HG03064 (cell line): Measurements from ENCODE around the gene MYZAP.
"Not testable (repeated sequence)": the region's sequence is repeated elsewhere in the genome, so short reads cannot be mapped to it uniquely, and the experiment has no call there.

Experiments
- ATAC-seq: cut with Tn5 transposase; IDR thresholded peaks from one replicate; pipeline ENCODE4 v1.9.1; 2021; ENCODE audit warnings: low read depth; ENCODE audit not compliant: unreplicated experiment

The MYZAP gene

DNA sequence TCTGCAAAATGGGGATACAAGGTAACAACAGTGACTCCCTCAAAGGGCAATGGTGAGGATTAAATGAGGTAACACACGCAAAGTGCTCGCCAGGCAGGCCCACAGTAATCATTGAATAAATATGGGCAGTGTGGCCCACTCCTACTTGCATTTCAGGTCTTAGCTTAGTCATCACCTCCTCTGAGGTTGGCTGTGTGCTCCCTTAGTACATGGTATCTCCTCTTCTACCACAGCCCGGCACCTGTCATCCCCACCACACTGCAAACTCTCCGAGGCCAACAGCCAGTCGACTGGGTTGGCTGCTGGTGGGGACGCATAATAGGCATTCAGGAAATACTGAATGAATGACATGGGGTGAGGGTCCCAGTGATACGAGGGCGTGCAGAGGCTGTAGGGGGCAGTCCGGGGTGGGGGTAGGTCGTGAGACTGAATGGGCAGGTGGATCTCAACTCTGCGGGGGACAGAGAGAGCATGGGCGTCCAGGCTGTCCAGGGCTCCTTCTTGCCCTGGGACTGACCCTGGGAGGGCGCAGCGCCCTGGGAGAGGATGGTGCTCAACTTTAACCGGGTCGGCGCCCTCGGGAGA lies 375 bp upstream of the MYZAP start:
- ATAC-seq: no peak

DNA sequence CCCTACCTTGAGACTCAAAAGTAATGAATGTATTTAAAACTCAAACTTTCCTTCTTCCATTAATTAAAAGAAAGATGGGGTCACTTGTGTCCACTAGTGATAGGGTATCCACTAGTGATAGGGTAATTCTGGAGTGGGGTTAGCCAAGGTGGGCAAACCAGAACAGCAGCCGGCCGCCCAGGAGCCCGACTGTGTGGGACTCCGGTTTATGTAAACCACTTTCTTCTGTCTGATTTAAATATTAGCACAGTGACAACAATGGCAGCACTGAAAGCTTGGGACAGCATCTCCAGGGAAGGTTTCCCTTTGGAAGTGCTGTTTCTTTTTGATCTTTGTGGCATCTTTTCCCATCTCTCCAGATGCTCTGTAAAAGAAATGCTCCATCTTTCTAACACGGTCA lies 722 bp downstream of the MYZAP start:
- ATAC-seq: no peak

DNA sequence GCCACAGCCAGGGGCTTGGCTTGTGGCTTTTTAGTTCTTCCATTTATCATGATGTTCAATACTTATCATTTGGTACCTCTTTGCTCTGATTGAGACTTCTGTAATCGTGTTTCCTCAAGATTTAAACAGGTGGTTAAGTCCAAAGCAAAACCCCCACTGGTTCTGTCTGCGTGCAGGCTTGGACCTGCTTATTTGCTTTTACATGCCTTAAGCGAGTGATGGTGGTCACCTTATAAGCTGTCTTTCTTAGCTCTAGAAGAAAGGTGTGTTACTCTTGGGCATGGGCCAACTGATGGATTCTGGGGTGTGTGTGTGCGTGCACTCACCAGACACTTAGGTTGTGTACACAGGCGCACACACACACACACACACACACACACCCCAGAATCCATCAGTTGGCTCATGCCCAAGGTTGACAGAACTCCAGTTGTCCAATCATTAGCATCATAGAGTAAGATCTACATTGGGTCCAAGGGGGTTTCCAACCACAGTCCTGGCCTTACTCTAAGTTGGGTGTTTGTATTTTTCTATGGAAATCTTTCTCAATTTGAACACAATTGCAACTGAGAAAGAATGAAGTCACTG lies 1.2 kb downstream of the MYZAP start:
- ATAC-seq: no peak

DNA sequence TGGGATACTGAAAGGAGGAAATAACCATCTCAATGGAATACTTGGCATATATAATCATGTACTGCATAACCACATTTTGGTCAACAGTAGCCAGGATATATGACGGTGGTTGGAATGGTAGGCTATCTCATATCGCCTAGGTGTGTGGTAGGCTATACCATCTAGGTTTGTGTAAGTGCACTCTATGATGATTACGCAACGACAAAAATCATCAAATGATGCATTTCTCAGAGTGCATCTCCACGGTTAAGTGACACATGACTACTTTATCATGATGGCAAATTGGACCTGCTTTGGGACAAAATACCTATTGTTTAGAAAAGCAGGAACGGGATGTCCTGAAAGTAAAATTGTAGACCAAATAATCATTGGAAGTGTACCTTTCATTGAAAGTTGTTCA lies 2.8 kb downstream of the MYZAP start:
- ATAC-seq: no peak

DNA sequence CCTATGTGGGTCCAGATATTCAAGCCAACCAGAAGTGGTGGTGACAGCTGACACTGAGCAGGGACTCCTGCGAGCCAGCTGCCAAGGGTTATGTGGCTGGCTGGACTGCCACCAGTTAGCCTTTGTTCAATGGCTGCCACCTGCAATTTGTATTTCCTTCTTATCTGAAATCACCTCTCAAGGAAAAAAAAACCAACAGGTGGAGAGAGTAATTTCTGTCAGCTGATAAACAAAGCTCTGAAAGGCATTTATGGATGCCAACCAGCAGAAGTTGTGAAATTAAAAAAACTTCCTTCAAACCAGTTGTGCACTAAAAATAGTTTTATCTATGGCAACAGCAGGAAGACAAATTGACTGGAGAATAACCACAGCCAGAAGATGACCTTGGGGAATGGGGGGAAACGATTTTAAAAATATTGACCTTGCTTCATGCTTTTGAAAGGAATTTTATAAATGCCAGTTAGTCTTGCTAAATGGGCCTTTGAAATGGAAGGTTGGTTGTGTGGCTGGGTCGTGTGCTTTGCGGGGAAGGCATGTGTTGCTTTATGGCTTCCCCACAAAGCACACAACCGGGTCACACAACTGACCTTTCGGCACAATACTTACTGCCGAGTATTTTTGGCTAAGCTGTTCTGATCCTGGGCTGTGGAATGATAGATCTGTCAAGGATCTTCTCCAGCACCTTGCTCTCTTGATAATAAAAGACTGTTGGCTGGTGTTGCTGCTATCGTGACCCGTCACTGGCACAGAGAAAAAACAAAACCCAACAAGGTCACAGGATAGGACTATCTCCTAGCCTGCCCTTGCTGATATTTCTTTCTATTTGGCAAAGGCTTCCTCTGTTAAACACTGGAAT lies 3.5 kb downstream of the MYZAP start:
- no peak for ATAC-seq

DNA sequence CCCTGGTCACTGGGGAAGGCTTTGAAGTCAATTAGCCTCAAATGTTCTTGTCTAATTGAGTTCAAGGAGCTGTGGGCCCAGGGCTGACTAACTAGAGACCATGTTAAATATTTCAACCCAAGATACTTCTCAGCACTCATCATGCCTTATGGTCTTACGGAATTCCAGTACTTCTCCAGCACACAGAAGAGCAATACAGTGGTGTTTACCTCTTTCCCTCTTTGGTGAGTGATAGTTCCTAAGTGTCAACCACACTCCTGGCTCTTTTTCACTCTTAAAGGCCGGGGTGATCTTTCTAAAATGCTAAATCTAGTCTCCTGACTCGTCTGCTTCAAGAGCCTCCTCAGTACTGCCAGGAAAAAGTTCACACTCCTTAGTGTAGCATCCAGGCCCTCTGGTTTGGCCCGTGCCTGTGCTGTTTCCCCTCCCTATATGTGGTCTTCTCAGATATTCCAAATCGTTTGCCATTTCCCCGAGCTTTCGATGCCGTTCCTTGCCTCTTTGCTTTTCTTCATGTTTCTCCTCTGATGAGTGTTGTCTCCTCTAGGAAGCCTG lies 4.7 kb downstream of the MYZAP start:
- ATAC-seq: no peak

DNA sequence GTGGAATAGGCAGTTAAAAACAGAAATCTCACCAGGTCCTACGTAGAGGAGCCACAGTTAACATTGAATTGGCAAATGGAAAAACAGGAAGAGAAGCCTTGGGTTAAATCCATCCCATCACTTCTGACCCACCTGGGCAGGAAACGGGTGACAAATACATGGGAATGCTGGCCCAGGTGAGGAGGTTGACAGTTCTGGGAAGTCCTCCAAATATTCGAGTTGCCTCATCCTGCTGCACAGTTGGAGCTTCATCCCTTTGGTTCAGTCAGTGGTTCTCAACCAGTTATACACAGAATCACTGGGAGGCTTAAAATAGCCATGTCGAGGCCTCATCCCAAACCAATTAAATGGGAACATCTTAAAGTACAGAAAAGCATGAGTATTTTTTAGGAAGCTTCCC lies 5.3 kb downstream of the MYZAP start:
- ATAC-seq: no peak

DNA sequence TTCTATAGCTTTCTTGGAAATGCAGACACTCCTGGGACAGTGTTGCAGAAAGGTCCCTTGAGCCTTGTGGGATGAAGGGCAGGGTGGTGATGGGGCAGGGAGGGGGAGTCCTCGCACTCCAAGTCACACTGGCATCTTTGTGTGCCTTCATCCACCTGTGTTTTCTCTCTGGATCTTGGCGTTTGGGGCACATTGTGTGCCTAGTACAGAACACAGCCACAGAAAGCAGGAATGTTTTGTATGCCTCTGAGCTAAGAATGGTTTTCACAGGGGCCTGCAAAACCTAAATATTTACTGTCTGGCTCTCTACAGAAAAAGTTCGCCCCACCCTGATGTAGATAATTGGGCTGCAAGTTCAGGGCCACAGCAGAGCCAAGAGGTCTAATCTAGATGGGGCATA lies 5.7 kb downstream of the MYZAP start:
- ATAC-seq: no peak

DNA sequence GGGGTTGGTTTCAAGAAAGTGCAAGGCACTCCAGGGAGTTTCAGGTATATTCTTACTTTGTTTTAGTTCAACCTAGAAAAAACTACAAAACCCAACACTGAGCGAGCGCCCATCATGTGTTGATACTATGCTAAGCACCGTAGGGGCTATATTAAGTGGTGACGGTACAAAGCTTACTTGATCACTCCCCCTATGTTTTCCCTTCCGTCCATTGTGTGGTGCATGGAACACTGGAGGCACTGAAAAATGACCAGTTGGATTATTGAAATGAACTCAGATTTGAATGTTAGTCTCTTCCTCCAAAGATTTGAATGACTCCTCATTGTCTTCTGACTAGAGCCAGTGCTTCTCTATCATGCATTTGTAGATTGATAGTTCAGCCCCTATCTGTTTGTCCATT lies 6.6 kb downstream of the MYZAP start:
- no peak for ATAC-seq

DNA sequence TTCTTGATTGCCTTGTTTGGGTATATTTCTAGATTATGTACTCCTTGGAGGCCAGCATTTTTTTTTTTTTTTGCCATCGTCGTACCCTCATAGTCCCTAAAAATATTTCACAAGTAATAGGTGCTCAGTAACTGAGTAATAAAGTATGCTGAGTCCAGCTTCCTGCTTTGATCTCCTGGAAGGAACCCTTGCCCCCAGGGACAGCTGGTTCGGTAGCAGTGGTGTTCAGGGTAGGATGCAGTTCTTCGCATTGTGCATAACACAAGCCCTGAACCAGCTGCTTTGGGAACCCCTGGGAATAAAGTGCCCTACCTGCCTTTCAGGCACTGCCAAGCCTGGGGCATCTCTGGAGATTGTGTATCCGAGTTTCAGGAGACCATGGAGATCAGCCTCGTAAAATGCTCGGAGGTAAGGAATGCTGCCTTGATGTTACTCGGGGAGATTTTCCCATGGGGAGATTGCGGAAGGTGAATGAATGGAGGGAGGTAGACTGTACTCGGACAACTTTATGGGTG lies 7.6 kb downstream of the MYZAP start:
- no peak for ATAC-seq

DNA sequence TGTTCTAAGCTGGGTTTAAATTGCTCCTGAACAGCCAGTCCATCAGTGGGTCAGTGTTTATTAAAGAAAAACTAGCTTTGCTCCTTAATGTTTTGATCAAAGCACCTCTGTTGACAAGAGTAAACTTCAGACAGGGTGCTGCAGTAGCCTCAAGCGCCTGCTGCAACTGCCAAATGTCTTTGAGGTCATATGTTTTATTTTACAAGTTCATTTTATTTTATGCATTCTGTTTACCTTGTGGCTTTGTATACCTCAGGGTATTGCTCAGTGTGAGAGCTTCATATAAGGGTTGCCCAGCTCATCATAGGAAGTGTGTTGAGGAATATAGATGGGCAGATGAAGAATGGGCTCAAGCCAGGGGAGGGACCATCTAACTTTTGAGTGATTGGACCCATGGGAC lies 8.5 kb downstream of the MYZAP start:
- no peak for ATAC-seq

DNA sequence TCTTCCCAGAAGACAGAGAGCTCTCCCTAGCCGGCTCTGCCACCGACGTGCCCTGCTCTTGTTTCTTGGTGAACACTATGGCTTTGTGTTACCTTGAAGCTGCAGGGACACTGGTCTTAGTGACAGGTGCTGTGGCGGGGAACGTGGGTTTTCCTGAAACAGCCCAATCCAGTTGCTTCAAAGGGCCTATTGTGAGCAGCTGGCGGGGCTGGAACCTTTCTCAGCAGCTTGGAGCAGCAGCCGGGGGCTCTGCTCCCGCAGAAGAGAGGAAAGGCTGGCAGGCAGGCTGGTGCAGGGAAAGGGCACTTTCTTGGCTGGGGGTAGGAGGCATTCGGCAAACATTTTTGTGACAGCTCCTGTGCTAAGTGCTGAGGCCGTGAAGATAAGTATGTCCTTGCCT lies 12.8 kb downstream of the MYZAP start:
- ATAC-seq: no peak

DNA sequence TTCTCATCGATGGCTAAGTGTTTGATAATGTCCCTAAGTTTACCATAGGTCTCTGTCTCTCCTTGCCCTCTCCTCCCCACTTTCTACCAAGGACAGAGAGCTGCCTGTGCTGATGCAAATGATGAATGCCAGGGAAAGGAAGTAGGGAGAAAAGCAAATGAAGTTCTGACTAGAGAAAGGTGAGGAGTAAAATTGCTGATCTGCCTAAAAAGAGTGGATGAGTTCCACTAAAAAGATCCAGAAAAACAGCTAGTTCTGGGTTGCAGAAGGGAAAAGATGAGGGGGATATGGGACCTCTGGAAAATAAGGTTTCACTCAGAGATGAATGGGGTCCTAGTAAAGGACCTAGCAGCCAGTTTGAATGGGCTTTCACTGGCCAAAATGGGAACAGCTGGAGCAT lies 13.8 kb downstream of the MYZAP start:
- no peak for ATAC-seq

DNA sequence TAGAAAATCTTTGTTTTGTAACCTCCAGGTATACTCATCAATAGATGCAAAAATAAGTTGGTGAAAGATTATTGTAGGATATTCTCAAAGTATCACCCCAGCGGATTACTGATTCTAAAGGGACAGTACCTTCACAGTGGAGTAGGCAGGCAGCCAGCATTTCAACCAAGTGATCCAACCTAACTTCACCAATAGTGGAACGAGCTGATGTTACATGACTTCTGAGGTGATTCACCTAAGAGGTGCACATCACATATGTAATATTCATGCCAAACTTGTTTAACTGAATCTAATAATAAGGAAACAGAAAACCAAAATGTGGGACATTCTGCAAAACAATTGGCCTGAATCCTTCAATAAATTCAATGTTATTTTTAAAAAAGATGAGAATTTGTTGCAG lies 14.3 kb downstream of the MYZAP start:
- no peak for ATAC-seq

DNA sequence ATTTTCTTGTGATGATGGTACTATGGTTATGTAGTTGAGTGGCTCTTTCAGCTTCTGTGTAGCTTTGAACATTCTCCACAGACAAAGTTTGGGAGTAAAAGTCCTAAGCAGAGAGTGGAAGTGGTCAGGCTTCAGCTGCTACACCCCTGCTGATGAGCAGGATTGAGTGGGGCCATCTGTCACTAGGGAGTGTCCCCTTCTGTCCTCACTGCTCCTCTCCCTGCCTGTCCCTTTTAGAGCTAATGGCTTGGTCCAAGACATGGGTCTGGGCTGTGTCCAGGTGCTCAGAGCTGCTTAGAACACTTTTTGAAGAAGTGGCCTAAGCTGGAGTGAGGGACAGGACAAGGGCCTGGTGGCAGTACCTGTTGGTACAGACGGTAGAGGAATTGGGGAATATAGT lies 15.1 kb downstream of the MYZAP start:
- ATAC-seq: no peak

DNA sequence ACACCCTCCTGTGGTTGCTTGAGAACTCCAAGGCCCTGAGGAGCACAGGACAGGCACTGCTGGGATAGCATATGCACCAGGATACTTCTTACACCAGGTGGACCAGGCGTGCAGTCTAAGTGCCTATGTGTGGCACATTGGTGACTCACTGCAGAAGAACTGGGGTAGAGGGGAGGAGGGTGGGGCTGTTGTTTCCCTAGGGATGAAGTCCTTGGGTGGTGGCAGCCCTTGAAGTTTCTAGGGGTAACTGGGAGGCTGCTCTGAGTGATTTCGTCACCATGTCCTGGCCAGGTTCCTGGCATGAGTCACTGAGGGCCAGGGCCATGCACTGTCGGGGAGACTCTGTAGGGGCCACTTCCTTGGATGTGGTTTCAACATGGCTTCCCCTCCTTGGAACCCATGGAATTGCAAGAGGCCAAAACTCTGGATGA lies 15.9 kb downstream of the MYZAP start:
- ATAC-seq: no peak

DNA sequence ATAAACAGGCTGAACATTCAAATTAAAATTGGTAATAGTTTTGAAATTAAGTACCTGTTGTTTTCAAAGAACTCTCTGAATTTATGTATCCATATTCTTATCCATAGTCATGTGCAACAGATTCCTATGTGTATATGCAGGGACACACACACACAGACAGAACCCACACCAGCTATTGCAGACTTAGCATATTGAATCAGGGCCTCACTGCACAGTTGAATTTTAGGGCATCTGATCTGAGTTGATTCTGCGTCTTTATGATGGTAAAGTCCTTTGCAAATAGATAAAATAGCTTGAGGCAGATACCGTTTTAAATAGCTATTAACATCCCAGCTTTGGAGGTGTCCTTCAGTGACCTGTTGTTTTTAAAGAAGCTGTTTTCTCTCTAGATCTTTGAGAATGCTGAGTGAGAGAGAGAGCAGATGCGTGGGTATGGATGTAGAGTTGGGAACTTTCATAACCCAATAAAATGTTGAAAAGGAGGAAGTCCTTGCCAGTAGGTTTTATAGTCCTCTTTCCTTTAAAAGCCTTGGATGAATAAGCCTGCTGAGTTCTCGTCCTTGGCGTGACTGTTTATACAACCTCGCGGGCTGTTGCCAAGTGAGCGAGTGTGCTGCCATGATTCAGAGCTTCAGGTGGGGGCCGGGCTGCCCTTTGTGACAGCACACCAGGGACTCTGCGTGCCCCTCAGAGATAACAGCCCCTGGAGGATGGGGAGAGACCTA lies 18.3 kb downstream of the MYZAP start:
- ATAC-seq: no peak

DNA sequence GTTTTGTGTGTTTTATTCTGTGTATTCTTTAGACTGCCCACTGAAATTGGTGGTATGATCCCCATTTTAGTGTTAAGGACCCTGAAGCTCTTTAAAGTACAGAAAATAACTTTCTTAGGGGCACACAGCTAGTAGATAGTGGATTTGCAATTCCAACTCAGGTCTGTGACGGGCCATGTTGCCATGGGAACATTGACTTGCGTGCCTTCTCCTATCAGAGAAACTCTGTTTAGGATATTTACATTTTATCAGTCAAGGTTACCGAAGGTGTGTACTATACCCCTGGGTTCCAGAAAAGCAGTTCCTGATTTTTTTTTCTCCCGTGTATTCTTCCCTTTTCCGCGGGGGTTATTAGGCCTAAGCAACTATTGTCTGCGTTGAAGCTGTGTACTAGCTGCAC lies 19.4 kb downstream of the MYZAP start:
- ATAC-seq: no peak

DNA sequence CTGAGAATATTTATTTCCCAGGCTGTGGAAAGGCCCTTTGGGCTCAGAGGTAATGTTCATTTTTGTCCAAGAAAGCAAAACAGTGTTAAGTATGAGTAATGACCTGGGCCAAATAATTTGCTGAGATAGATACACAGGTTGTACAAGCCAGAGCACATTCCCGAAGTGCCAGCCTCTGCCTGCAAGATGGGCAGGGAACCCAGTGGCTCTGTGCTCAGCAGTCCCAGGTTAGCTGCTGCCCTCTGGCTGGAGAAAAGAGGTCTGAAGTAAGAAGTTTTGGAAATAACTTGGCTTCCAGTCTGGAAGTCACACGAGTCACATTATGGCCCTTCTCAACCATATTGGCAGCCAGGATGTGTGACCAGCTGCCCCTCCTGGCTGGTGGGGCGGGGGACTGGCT lies 20.2 kb downstream of the MYZAP start:
- ATAC-seq: no peak

DNA sequence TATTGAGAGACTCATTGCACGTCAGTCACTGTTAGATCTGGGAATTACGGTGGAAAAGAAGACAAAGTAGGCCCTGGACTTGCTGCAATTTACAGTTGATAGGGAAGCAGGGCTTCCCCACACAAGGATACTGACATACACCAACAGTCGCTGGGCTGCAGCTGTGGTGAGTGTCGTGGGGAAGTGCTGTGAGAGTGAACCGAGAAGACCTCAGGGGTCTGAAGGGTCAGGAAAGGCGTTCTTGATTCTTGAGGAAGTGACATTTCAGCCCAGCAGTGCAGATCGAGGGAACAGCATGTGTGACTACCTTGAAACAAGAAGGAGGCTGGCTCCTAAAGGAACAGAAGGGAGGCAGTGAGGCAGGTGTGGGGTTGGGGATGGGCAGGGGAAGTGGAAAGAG lies 22.5 kb downstream of the MYZAP start:
- no peak for ATAC-seq

DNA sequence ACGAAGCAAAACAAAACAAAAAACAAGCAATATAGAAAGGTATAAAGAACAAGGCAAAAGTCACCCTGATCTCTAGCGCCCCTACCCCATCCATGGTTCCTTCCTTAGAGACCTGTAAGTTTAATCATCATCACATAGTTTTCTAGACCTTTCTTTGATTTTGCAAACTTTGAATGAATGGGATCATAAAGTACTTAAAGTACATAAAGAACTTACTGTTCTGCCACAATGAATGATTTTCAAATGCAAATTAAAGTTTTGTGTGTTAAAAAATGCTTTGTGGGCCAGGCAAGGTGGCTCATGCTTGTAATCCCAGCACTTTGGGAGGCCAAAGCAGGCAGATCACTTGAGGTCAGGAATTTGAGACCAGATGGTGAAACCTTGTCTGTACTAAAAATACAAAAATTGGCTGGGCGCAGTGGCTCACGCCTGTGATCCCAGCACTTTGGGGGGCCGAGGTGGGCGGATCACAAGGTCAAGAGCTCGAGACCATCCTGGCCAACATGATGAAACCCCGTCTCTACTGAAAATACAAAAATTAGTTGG lies 24.3 kb downstream of the MYZAP start:
- not testable (repeated sequence) for ATAC-seq
